OCI-LY7 (cell line): ENCODE data around the gene CEP20.
"Not testable (repeated sequence)": the region's sequence is repeated elsewhere in the genome, so short reads cannot be mapped to it uniquely, and the experiment has no call there.

ENCODE experiments used
- EZH2phosphoT487 ChIP-seq: fragments of 200-600 bp; sonication (generic); IDR thresholded peaks from 2 replicates; pipeline ENCODE4 v1.6.1; 2018; ENCODE audit warnings: low read depth, borderline replicate concordance, mild to moderate bottlenecking, mixed run types, antibody characterized with exemption, low read length, moderate library complexity, mixed read lengths
- TF ChIP-seq, protein P1 (sequence below): fragments of 200-600 bp; sonication (generic); conservative IDR thresholded peaks from 2 replicates; pipeline ENCODE4 v1.5.1; 2014; ENCODE audit warnings: mild to moderate bottlenecking, antibody characterized with exemption, low read length, moderate library complexity, mixed read lengths

DNA sequence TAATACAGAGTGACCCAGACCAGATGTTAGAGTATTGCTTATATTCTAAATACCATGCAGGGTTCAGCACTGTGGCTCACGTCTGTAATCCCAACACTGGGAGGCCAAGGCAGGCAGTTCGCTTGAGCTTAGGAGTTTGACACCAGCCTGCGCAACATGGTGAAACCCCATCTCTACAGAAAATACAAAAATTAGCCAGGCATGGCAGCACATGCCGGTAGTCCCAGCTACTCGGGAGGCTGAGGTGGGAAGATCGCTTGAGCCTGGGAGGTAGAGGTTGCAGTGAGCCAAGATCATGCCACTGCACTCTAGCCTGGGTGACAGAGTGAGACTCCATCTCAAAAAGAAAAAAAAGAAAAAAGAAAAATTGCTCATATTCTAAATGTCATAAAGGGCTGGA is 37.8 kb downstream of the CEP20 start:
- TF ChIP-seq, protein P1, sequence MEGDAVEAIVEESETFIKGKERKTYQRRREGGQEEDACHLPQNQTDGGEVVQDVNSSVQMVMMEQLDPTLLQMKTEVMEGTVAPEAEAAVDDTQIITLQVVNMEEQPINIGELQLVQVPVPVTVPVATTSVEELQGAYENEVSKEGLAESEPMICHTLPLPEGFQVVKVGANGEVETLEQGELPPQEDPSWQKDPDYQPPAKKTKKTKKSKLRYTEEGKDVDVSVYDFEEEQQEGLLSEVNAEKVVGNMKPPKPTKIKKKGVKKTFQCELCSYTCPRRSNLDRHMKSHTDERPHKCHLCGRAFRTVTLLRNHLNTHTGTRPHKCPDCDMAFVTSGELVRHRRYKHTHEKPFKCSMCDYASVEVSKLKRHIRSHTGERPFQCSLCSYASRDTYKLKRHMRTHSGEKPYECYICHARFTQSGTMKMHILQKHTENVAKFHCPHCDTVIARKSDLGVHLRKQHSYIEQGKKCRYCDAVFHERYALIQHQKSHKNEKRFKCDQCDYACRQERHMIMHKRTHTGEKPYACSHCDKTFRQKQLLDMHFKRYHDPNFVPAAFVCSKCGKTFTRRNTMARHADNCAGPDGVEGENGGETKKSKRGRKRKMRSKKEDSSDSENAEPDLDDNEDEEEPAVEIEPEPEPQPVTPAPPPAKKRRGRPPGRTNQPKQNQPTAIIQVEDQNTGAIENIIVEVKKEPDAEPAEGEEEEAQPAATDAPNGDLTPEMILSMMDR = not testable (repeated sequence)
- TF ChIP-seq EZH2phosphoT487 = not testable (repeated sequence)
